ENCODE measurements around the gene CHCHD3.

The CHCHD3 gene

DNA sequence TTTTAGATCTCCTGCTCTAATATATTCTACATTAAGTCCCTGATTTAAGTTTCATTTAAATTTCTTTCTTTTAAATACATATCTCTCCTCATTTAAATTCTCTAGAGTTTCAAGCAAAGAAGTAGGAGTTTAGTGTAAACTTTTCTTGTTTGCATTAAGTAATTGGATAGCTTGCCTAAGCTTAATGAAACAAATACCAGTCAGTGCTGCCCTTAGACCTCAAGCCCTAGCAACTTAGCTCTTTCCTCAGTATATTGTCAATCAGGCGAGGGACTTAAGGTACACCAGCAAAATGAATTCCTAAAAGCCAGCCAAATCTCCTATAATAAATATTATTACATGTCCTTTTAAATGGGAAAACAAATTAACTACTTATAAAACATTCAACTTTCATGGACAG is 101.5 kb downstream of the CHCHD3 start:
- no peaks in the 10 kb centered on the region for H3K4me1 ChIP-seq (ENCODE audit: low read length)
- H3K27me3 ChIP-seq (ENCODE audit: low read depth, low read length), result no peaks in the 10 kb centered on the region
- no peaks in the 10 kb centered on the region for H3K36me3 ChIP-seq (replicated peaks; ENCODE audit: low read depth, low read length)
- H3K4me2 ChIP-seq (ENCODE audit: low read length), result no peak overlapping the region
- H3K9me3 ChIP-seq (ENCODE audit: insufficient read depth, low read length), result no peaks in the 10 kb centered on the region
- 0 out of 2 replicates have a peak, but pooled peaks cover 5% of the 10 kb centered on the region for H4K20me1 ChIP-seq (ENCODE audit: insufficient read depth, low read length)
- peaks cover 11% of the 10 kb centered on the region; the same call in 1 of the 2 replicates for H3K79me2 ChIP-seq (ENCODE audit: low read length)
- TF ChIP-seq, protein P1, sequence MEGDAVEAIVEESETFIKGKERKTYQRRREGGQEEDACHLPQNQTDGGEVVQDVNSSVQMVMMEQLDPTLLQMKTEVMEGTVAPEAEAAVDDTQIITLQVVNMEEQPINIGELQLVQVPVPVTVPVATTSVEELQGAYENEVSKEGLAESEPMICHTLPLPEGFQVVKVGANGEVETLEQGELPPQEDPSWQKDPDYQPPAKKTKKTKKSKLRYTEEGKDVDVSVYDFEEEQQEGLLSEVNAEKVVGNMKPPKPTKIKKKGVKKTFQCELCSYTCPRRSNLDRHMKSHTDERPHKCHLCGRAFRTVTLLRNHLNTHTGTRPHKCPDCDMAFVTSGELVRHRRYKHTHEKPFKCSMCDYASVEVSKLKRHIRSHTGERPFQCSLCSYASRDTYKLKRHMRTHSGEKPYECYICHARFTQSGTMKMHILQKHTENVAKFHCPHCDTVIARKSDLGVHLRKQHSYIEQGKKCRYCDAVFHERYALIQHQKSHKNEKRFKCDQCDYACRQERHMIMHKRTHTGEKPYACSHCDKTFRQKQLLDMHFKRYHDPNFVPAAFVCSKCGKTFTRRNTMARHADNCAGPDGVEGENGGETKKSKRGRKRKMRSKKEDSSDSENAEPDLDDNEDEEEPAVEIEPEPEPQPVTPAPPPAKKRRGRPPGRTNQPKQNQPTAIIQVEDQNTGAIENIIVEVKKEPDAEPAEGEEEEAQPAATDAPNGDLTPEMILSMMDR (IDR thresholded peaks at IDR 0.05; ENCODE audit: low read depth, low read length), result no peak
- TF ChIP-seq EZH2phosphoT487 (IDR thresholded peaks at IDR 0.05; ENCODE audit: low read depth), result no peak
- H3K9ac ChIP-seq (ENCODE audit: low read length), result no peak overlapping the region
- no peak overlapping the region for H2AFZ ChIP-seq (ENCODE audit: low read depth, low read length)
- no peak overlapping the region for H3K4me3 ChIP-seq (ENCODE audit: low read length)
- H3K27ac ChIP-seq (ENCODE audit: low read length), result no peak overlapping the region

- H3K4me3 ChIP-seq (ENCODE audit: low read length), result no peak overlapping the region
- H3K9ac ChIP-seq (ENCODE audit: low read length), result no peak overlapping the region
- TF ChIP-seq EZH2phosphoT487 (IDR thresholded peaks at IDR 0.05; ENCODE audit: low read depth), result no peak
- TF ChIP-seq, protein P1 (IDR thresholded peaks at IDR 0.05; ENCODE audit: low read depth, low read length), result no peak
- no peak overlapping the region for H3K4me2 ChIP-seq (ENCODE audit: low read length)
- H3K27ac ChIP-seq (ENCODE audit: low read length), result no peak overlapping the region
- H3K27me3 ChIP-seq (ENCODE audit: low read depth, low read length), result no peaks in the 10 kb centered on the region
- H3K9me3 ChIP-seq (ENCODE audit: insufficient read depth, low read length), result no peaks in the 10 kb centered on the region
- H4K20me1 ChIP-seq (ENCODE audit: insufficient read depth, low read length), result 0 out of 2 replicates have a peak, but pooled peaks cover 5% of the 10 kb centered on the region
- no peaks in the 10 kb centered on the region for H3K4me1 ChIP-seq (ENCODE audit: low read length)
- H3K36me3 ChIP-seq (replicated peaks; ENCODE audit: low read depth, low read length), result no peaks in the 10 kb centered on the region
- H3K79me2 ChIP-seq (ENCODE audit: low read length), result peaks cover 11% of the 10 kb centered on the region; the same call in 1 of the 2 replicates
- H2AFZ ChIP-seq (ENCODE audit: low read depth, low read length), result no peak overlapping the region
These were observed 102.4 kb downstream of the CHCHD3 start for GRCh38 chr7:132979524-132979923.

DNA sequence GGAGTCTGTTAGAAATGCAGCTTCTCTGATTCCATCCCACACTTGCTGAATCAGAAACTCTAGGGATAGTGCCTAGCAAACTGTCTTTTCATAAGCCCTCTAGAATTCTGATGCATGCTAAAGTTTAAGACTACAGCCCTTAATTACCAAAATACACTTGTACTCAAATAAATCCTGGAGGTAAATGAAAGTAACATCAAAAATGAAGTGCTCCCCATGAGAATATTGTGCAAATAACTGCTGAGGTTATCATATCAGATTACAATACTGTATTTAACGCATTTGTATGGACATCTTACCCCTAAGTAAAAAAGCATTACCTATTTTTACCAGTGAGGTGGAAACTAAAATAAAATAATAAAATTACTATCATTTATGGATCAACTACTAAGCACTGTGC is 104.7 kb downstream of the CHCHD3 start:
- Histone ChIP-seq H3K9ac (ENCODE audit: low read length) (no peak overlapping the region), H3K27ac (ENCODE audit: low read length) (no peak overlapping the region), H3K79me2 (ENCODE audit: low read length) (peaks cover 11% of the 10 kb centered on the region; the same call in 1 of the 2 replicates), H2AFZ (ENCODE audit: low read depth, low read length) (no peak overlapping the region), H3K27me3 (ENCODE audit: low read depth, low read length) (no peaks in the 10 kb centered on the region), H3K9me3 (ENCODE audit: insufficient read depth, low read length) (no peaks in the 10 kb centered on the region), H3K36me3 (replicated peaks; ENCODE audit: low read depth, low read length) (peaks cover 8% of the 10 kb centered on the region), H3K4me2 (ENCODE audit: low read length) (no peak overlapping the region), H3K4me3 (ENCODE audit: low read length) (no peak overlapping the region), H3K4me1 (ENCODE audit: low read length) (no peaks in the 10 kb centered on the region), H4K20me1 (ENCODE audit: insufficient read depth, low read length) (0 out of 2 replicates have a peak, but pooled peaks cover 5% of the 10 kb centered on the region)
- no peak for TF ChIP-seq EZH2phosphoT487 (IDR thresholded peaks at IDR 0.05; ENCODE audit: low read depth)
- TF ChIP-seq, protein P1 (IDR thresholded peaks at IDR 0.05; ENCODE audit: low read depth, low read length), result no peak

DNA sequence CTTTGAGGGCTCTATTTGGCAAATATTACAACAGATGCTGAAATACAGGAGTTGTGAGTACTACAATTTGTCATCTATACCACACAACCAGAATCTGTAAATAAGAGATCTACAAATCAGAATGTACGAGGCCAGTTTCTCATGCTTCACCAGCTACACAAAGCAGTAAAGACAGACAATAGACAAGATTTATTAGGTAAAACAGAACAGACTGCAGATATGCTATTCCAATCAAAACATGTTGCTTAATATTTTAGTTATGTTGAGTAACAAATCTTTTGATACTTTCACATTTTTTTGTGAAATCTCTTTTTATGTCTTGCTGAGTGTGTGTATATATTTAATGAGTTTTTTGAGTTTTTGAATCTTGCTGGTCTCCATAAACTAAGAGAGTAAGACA is 109.1 kb downstream of the CHCHD3 start:
- Histone ChIP-seq H3K36me3 (replicated peaks; ENCODE audit: low read depth, low read length) (peaks cover 8% of the 10 kb centered on the region), H3K9ac (ENCODE audit: low read length) (no peak overlapping the region), H4K20me1 (ENCODE audit: insufficient read depth, low read length) (0 out of 2 replicates have a peak, but pooled peaks cover 9% of the 10 kb centered on the region), H3K27me3 (ENCODE audit: low read depth, low read length) (no peaks in the 10 kb centered on the region), H2AFZ (ENCODE audit: low read depth, low read length) (no peak overlapping the region), H3K4me2 (ENCODE audit: low read length) (no peak overlapping the region), H3K4me3 (ENCODE audit: low read length) (no peak overlapping the region), H3K9me3 (ENCODE audit: insufficient read depth, low read length) (no peaks in the 10 kb centered on the region), H3K27ac (ENCODE audit: low read length) (no peak overlapping the region), H3K4me1 (ENCODE audit: low read length) (no peaks in the 10 kb centered on the region), H3K79me2 (ENCODE audit: low read length) (peaks cover 15% of the 10 kb centered on the region; the same call in 1 of the 2 replicates)
- TF ChIP-seq, protein P1 (IDR thresholded peaks at IDR 0.05; ENCODE audit: low read depth, low read length), result no peak
- TF ChIP-seq EZH2phosphoT487 (IDR thresholded peaks at IDR 0.05; ENCODE audit: low read depth), result no peak
